Measurements from ENCODE around the gene TRIM43. TPM values are rescaled to one million over a fixed set of nuclear protein-coding genes. Genes with fewer than 3 reads are reported as not detected.
"Not testable (repeated sequence)": the region's sequence is repeated elsewhere in the genome, so short reads cannot be mapped to it uniquely, and the experiment has no call there.

Gene TRIM43
- total RNA-seq (2014; rRNA removed; shearing (Covaris generic)): not detected in 2 replicates

DNA sequence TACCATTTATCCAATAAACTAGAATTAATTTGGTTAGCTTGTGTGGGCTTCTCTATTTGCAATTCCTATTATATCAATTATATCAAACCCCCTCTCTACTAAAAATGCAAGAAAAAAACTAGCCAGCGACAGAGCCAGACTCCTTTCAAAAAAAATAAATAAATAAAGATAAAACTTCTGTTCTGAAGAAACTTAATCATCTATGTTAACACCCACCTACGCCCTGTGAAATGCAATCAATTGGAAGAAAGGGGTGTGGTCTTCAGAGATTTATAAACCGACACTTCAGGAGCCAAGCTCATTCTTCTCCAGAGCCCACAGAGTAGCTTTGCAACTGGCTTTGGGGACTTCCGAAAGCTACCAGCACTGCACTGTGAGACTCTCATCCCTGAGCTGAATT is at the start of gene TRIM43:
TRIM43 (plus strand) TSS at position 301 of the 400 bp plus-strand sequence. CDS start 2,023 bp downstream, outside the sequence.
- DNase-seq (ENCODE audit: low spot score): not testable (repeated sequence)

DNA sequence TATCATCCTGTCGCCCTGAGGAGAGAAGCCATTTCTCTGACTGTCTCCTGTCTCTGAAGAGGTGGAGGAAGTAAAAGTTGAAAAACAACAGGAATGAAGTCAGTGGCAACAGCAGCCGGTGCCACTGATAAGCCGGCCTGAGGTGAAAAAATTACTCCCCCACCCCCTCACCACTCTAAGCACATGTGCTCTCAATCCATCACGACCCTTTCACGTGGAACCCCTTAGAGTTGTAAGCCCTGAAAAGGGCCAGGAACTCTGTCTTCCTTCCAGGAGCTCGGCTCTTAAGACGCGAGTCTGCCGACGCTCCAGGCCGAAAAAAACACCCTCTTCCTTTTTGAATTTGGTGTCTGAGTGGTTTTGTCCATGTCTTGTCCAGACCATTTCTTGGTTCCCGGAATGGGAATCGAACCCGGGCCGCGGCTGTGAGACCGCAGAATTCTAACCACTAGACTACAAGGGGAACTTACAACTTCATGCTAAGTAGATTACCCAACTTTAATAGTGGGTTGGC is 40.7 kb upstream of the TRIM43 start:
- no peak for DNase-seq (ENCODE audit: low spot score)

DNA sequence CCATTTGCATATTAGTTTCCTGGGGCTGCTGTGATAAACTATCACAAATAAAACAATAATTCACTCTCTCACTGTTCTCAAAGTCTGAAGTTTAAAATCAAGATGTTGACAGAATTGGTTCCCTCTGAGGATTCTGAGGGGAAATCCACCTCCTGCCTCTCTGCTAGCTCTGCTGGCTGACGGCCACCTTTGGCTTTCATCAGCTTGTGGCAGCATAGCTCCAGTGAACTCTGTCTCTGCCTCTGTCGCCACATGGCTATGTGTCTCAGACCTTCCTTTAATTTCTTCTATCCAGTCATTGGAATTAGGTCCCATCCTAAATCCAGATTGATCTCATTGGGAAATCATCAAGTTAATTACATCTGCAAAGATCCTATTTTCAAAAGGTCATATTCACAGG is 38.9 kb upstream of the TRIM43 start:
- no peak for DNase-seq (ENCODE audit: low spot score)

DNA sequence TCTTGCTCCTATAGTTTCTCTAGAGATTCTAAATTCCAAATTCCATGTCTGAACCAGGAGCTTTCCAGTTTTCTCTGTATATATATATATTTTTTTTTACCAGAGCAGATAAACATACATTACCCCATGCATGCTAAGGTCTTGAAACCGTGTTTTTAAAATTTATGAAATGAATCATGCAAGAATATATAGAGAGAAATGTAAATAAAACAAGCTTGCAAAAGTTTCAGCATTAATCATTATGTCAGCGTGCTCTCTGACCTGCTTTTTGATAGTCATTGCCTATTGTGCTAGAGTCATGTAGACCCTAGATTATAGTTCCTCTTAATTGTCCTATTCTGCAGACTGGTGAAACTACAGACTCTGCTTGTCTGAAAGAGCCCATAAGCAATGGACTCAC is 22.6 kb upstream of the TRIM43 start:
- DNase-seq (ENCODE audit: low spot score): no peak

DNA sequence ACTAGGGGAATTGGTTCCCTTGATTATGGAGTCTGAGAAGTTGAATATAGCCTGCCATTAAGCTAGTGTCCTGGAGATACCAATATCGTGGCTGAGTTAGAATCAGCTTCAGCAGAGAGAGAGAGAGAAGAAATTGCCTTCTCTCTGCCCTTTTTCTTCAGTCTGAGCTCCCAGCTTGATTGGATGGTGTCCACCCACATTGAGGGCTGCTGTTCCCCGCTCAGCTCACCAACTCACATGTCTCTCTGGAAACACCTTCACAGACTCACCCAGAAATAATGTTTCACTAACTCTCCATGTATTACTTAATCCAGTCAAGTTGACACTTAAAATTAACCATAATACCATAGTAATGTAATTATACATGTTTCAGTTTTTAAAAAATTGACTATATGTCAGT is 17.9 kb upstream of the TRIM43 start:
- DNase-seq (ENCODE audit: low spot score): no peak

GRCh38 chr2:95574506-95574905 is 17.3 kb upstream of the TRIM43 start:
- DNase-seq (ENCODE audit: low spot score): no peak

DNA sequence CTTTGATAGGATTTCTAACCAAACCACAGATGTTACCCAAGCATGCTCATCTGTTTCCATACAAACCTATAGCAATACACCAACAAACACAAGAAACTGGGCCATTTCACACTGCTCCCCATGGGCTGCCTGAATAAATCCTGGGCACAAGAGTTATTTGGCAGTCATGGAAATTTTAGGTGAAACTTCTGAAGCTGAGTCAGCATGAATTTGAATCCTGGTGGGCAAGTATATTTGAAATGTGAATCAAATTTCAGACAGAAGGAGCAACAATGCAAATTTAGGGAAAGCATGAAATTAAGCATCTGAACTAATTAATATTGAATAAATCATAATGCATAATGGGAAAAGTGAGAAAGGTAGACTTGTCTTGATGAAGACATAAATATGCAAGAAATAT is 15.9 kb upstream of the TRIM43 start:
- no peak for DNase-seq (ENCODE audit: low spot score)

- DNase-seq (ENCODE audit: low spot score): no peak
Measured at GRCh38 chr2:95578539-95578938, 13.3 kb upstream of the TRIM43 start.

DNA sequence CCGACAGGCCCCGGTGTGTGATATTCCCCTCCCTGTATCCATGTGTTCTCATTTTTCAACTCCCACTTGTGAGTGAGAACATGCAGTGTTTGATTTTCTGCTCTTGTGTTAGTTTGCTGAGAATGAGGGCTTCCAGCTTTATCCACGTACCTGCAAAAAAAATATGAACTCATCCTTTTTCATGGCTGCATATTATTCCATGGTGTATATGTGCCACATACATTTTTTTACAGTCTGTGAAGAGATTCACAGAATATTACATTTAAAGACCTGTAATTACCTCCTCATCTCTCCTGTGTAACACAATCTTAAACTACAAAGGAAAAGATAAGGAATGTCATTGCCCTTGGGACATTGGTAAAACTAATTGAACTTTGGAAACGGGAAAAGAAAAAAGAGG is 8.3 kb upstream of the TRIM43 start:
- DNase-seq (ENCODE audit: low spot score): not testable (repeated sequence)

DNA sequence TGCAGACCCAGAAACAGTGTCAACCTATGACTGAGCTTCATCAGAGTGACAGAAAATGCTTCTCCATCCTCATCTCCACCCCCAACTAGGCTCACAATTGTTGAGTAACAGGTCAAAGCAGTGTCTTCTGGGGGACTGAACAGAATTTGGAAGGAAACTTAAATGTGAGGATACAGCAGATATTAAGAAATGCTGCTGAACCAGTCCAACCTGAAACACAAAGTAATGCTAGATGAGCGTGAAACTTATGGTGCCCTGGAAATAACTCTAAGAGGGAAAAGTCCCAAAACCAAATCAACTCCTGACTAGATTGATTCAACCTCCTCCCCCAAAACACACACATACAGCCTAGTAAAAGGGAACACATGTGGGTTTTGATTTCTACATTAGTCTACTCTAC is 7.5 kb upstream of the TRIM43 start:
- DNase-seq (ENCODE audit: low spot score): not testable (repeated sequence)

- not testable (repeated sequence) for DNase-seq (ENCODE audit: low spot score)
Measured at GRCh38 chr2:95589777-95590536, 1.8 kb upstream of the TRIM43 start.

GRCh38 chr2:95592973-95593372 is 1.2 kb downstream of the TRIM43 start:
- not testable (repeated sequence) for DNase-seq (ENCODE audit: low spot score)

- not testable (repeated sequence) for DNase-seq (ENCODE audit: low spot score)
Measured at GRCh38 chr2:95595012-95595411, 3.2 kb downstream of the TRIM43 start.

DNA sequence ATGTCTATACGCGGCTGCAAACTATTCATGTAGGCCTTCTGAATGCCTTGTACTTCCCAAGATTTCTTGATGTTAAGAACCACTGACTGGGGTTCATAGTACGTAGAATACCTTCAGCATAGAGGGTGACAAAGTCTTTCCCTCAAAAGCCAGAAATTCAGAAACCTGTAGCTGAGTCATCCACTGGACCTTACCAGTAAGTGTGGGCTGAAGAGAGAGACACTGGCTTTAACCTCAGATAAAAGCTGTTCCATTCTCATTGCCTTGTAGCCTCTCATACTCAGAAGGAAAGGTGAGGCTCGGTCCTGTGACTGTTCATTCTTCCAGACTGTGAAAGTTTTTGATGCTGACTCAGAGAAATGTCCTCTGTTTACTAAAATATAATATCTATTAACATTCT is 9.5 kb downstream of the TRIM43 start:
- not testable (repeated sequence) for DNase-seq (ENCODE audit: low spot score)

DNA sequence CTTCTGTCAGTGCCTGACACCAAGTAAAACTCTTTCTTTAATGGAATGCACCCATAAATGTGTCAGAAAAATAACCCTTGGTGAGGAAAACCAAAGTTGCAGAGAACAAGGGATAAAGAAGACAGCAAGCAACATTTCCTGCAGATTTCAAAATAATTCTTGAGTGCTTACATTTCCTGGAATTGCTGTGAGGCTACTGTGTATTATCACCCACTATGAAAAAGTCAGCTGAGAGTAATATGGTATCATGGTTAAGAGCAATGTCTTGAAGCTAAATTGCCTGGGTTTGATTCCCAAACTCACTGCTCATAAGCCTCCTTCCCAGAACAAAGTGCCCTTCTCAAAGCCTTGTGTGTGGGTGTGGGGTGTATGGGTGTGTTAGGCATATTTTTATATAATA is 10.3 kb downstream of the TRIM43 start:
- not testable (repeated sequence) for DNase-seq (ENCODE audit: low spot score)

- not testable (repeated sequence) for DNase-seq (ENCODE audit: low spot score)
Measured at GRCh38 chr2:95608356-95608755, 16.6 kb downstream of the TRIM43 start.

DNA sequence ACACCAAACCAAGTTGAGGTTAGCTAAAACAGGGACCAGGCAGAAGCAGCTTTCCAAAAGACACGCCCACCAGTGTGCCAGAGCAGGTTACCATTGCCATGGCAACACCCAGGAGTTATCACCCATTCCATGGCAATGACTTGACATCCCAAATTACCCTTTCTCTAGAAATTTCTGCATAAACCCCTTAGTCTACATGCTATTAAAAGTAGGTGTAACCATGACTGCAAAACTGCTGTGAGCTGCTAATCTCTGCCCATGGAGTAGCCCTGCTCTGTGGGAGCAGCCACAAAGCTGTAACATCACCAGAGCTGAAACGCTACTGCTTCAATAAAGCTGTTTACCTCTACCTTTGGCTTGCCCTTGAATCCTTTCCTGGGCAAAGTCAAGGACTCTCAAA is 18.0 kb downstream of the TRIM43 start:
- DNase-seq (ENCODE audit: low spot score): not testable (repeated sequence)

GRCh38 chr2:95613048-95613447 is 21.2 kb downstream of the TRIM43 start:
- not testable (repeated sequence) for DNase-seq (ENCODE audit: low spot score)

GRCh38 chr2:95622728-95623127 is 30.9 kb downstream of the TRIM43 start:
- DNase-seq (ENCODE audit: low spot score): not testable (repeated sequence)

- not testable (repeated sequence) for DNase-seq (ENCODE audit: low spot score)
Measured at GRCh38 chr2:95630987-95631386, 39.2 kb downstream of the TRIM43 start.

- DNase-seq (ENCODE audit: low spot score): not testable (repeated sequence)
Measured at GRCh38 chr2:95633626-95634259, 41.9 kb downstream of the TRIM43 start.

- DNase-seq (ENCODE audit: low spot score): not testable (repeated sequence)
Measured at GRCh38 chr2:95640515-95641288, 48.9 kb downstream of the TRIM43 start.

All from H4 (cell line).